K562 (cell line): ENCODE data around the gene SH3BGRL2. TPM values are rescaled to one million over a fixed set of nuclear protein-coding genes. Genes with fewer than 3 reads are reported as not detected.

Experiments
- ATAC-seq: fragments of 200-7000 bp; cut with Tn5 transposase; 3 replicates; pipeline ENCODE4 v1.9.1; 2020; ENCODE audit warnings: moderate library complexity
- BruUV-seq: library from RNA; stranded (reverse); fragments of 400-500 nt; replicated peaks from 2 replicates; lab custom pipeline; 2021; lab: Mats Ljungman, UMichigan
- CTCF ChIA-PET: fragments of 300-600 bp; formaldehyde crosslinking; extraction: SDS; loops from one replicate; lab custom pipeline; 2021; ENCODE audit warnings: low intra/inter-chr PET ratio; lab: Yijun Ruan, JAX
- POLR2A ChIA-PET: fragments of 300-600, 350-650 bp; sonication (Branson Sonifier 250); formaldehyde crosslinking; extraction: SDS; loops from one replicate; lab custom pipeline; 2021; ENCODE audit warnings: antibody characterized with exemption, inconsistent platforms; lab: Yijun Ruan, JAX
- DNase-seq, 4 experiments: peaks; one replicate each; pipeline versions ENCODE4 v3.0.0 to v3.0.0-alpha.2; 2011 to 2018; ENCODE audit warnings: low spot score in 3 of 4, mixed read lengths in 3 of 4; ENCODE audit errors: extremely low read depth in 1 of 4
- FAIRE-seq: peaks from 2 replicates; lab custom pipeline; 2011; peaks lifted over from hg19 to GRCh38; lab: Jason Lieb, UNC
- H2AFZ ChIP-seq: 2 replicates; pipeline ENCODE4 v1.6.0; 2011; ENCODE audit warnings: low read depth, low read length, control low read depth, inconsistent platforms
- H3K27ac ChIP-seq: fragments of 200-600 bp; 3 replicates; pipeline ENCODE4 v1.8.0; 2011; ENCODE audit warnings: low read depth, mild to moderate bottlenecking, control low read depth, inconsistent platforms, low read length, moderate library complexity, mixed read lengths; ENCODE audit errors: extremely low read depth
- H3K27me3 ChIP-seq, 2 experiments: fragments of 300-600 bp in 1 of 2; 2 replicates in 1 of 2; 3 replicates in 1 of 2; pipeline versions ENCODE4 v1.6.0 to v1.8.0; 2011; ENCODE audit warnings: inconsistent platforms in 2 of 2, low read length in 2 of 2, mild to moderate bottlenecking in 1 of 2, mixed read lengths in 1 of 2, moderate library complexity in 1 of 2; ENCODE audit not compliant: control insufficient read depth in 2 of 2, insufficient read depth in 2 of 2
- H3K36me3 ChIP-seq: fragments of 300-600 bp; 3 replicates; pipeline ENCODE4 v1.8.0; 2011; ENCODE audit warnings: mild to moderate bottlenecking, low read length, inconsistent platforms; ENCODE audit not compliant: control insufficient read depth, insufficient read depth
- H3K4me1 ChIP-seq, 2 experiments: fragments of 200-600 bp in 1 of 2; replicated peaks in 1 of 2; 2 replicates in 1 of 2; 3 replicates in 1 of 2; pipeline versions ENCODE4 v1.5.1 to v1.8.0; 2011; ENCODE audit warnings: inconsistent platforms in 2 of 2, low read length in 2 of 2, mild to moderate bottlenecking in 1 of 2, mixed read lengths in 1 of 2, moderate library complexity in 1 of 2; ENCODE audit not compliant: control insufficient read depth in 2 of 2, insufficient read depth in 2 of 2
- H3K4me2 ChIP-seq: 2 replicates; pipeline ENCODE4 v1.6.1; 2011; ENCODE audit warnings: low read length, control low read depth, inconsistent platforms, mixed read lengths; ENCODE audit not compliant: insufficient read depth
- H3K4me3 ChIP-seq: fragments of 200-600 bp; sonication (generic), shearing (Covaris generic); 2 replicates; pipeline ENCODE4 v1.5.1; 2016; ENCODE audit warnings: control low read depth, inconsistent platforms
- H3K79me2 ChIP-seq: fragments of 200-600 bp; 3 replicates; pipeline ENCODE4 v1.8.0; 2011; ENCODE audit warnings: low read length, inconsistent platforms; ENCODE audit not compliant: control insufficient read depth, insufficient read depth
- H3K9ac ChIP-seq, 2 experiments: 2 replicates each; pipeline versions ENCODE4 v1.6.0 to v1.6.1; 2011; ENCODE audit warnings: low read depth in 2 of 2, low read length in 2 of 2, control low read depth in 1 of 2, inconsistent platforms in 1 of 2, mild to moderate bottlenecking in 1 of 2, mixed read lengths in 1 of 2; ENCODE audit not compliant: insufficient read depth in 1 of 2
- H3K9me1 ChIP-seq: one replicate; pipeline ENCODE4 v1.6.0; 2011; ENCODE audit warnings: inconsistent platforms, mild to moderate bottlenecking, low read length, moderate library complexity; ENCODE audit not compliant: control insufficient read depth, insufficient read depth
- H3K9me3 ChIP-seq: replicated peaks from 2 replicates; pipeline ENCODE4 v1.5.1; 2011; ENCODE audit warnings: low read depth, low read length, inconsistent platforms; ENCODE audit not compliant: control insufficient read depth, insufficient read depth
- H4K20me1 ChIP-seq: replicated peaks from 2 replicates; pipeline ENCODE4 v1.6.1; 2011; ENCODE audit warnings: low read length, inconsistent platforms, mixed read lengths; ENCODE audit not compliant: control insufficient read depth, insufficient read depth
- DACH1 ChIP-seq: fragments of 450-650 bp; IDR thresholded peaks from 2 replicates; pipeline ENCODE4 v1.6.1; 2018; ENCODE audit not compliant: partially characterized antibody
- IRF9 ChIP-seq: fragments of 450-650 bp; IDR thresholded peaks from 2 replicates; pipeline ENCODE4 v1.6.1; 2016; ENCODE audit warnings: missing biosample characterization, missing genetic modification characterization
- KLF1 ChIP-seq: fragments of 450-650 bp; IDR thresholded peaks from 2 replicates; pipeline ENCODE4 v1.6.1; 2016; ENCODE audit warnings: missing genetic modification characterization, missing compliant biosample characterization
- SFPQ ChIP-seq: fragments of 200-400 bp; formaldehyde crosslinking; IDR thresholded peaks from 2 replicates; pipeline ENCODE4 v1.6.1; 2017; ENCODE audit warnings: mild to moderate bottlenecking, low read depth, low read length, moderate library complexity
- TCFL5 ChIP-seq: fragments of 250-450 bp; sonication (Bioruptor Pico); conservative IDR thresholded peaks from 2 replicates; pipeline ENCODE4 v1.6.1; 2021; ENCODE audit warnings: mild to moderate bottlenecking, moderate library complexity, matching md5 sums
- ZNF224 ChIP-seq: sonication (generic); formaldehyde crosslinking; IDR thresholded peaks from 2 replicates; pipeline ENCODE4 v1.8.0; 2022; ENCODE audit warnings: mild to moderate bottlenecking, missing genetic modification reagents
- WGBS: fragments of 100-300 bp; shearing (Covaris generic); methylation state at CpG from one replicate; pipeline ENCODE4 v1.1.6; 2016; ENCODE audit warnings: low coverage, mixed read lengths; ENCODE audit not compliant: insufficient coverage; ENCODE audit errors: missing lambda C conversion rate; 5-methylcytosine and 5-hydroxymethylcytosine counted together
- in situ Hi-C: fragments of 300-500 bp; cut with MboI; formaldehyde crosslinking; loops from 4 replicates; pipeline ENCODE4 v1.15.0; 2018; ENCODE audit warnings: inconsistent platforms, mixed read lengths
- intact Hi-C: fragments of 100-400 bp; cut with micrococcal nuclease; formaldehyde crosslinking; loops from 2 replicates; pipeline ENCODE4 v1.14.2; 2022
- polyA plus RNA-seq, 8 experiments: library from polyadenylated mRNA; depleted of rRNA in 4 of 8; stranded (reverse) in 5 of 8; unstranded in 3 of 8; fragments of >200 nt; fragmentation: Nextera tagmentation in 2 of 8; fragmentation: Illumina TruSeq in 1 of 8; extraction: Ambion mirVana in 2 of 8; extraction: Trizol in 1 of 8; gene quantifications; 2 replicates each; pipeline versions ENCODE4 v1.2.1 to v1.2.3, GENCODE V29; 2011 to 2014; ENCODE audit warnings: inconsistent platforms in 1 of 8, missing spikeins in 1 of 8
- total RNA-seq, 7 experiments: library from RNA; depleted of rRNA in 6 of 7; stranded (reverse); fragments of >200 nt in 6 of 7; fragmentation: Illumina TruSeq in 2 of 7; extraction: Trizol in 2 of 7; gene quantifications; 2 replicates each; pipeline versions ENCODE4 v1.2.1 to v1.2.3, GENCODE V29; 2011 to 2021; ENCODE audit warnings: low replicate concordance in 1 of 7

Gene SH3BGRL2
- total and polyA plus RNA-seq, 9 of the 15 experiments (the other 6 are each of a cell fraction or from before 2014, with no cell fraction given) = 4.4 to 12.1 (median 7.3) TPM

- CTCF ChIA-PET = no interaction called here
- intact Hi-C loops = no loop called here
- no TSS peak for BruUV-seq
These were observed 100.3 kb downstream of the SH3BGRL2 start for GRCh38 chr6:79731471-79731870.

More at GRCh38 chr6:79731471-79731870, 100.3 kb downstream of the SH3BGRL2 start:
- H2AFZ ChIP-seq = no peak overlapping the region
- H4K20me1 ChIP-seq = no peaks in the 10 kb centered on the region
- no peaks in the 10 kb centered on the region for H3K9me3 ChIP-seq
- no peak overlapping the region for H3K4me2 ChIP-seq
- no peak for TF ChIP-seq ZNF224
- TF ChIP-seq IRF9 (tag) = no peak
- no peak for TF ChIP-seq TCFL5 (CRISPR knock-in tag)
- no peak for TF ChIP-seq KLF1 (tag)
- no peak for TF ChIP-seq SFPQ
- no peak for TF ChIP-seq DACH1
- TF ChIP-seq, all 486 proteins: peak for 0
- H3K36me3 ChIP-seq = no peaks in the 10 kb centered on the region
- FAIRE-seq = no peak
- DNase-seq = no peak
- peaks cover 0 to 2% of the 10 kb centered on the region in 2 experiments; a peak in 1 of 5 replicates for H3K27me3 ChIP-seq
- H3K27ac ChIP-seq = no peak overlapping the region
- no peak overlapping the region for H3K9ac ChIP-seq
- in situ Hi-C loops = no loop called here
- no peak overlapping the region for H3K4me3 ChIP-seq
- ATAC-seq = no peak
- no peaks in the 10 kb centered on the region for H3K9me1 ChIP-seq
- no peaks in the 10 kb centered on the region for H3K4me1 ChIP-seq
- POLR2A ChIA-PET = no interaction called here
- no peaks in the 10 kb centered on the region for H3K79me2 ChIP-seq
- 0% methylated on average over 4 of the region's 4 CpGs for WGBS
